Measurements from ENCODE around the gene NAA20.

NAA20 gene

GRCh38 chr20:20060234-20060998, 43.3 kb downstream of the NAA20 start:
- H3K4me3 ChIP-seq (ENCODE audit: low read depth, low read length), result no peak overlapping the region
- no peak for TF ChIP-seq CTCF (IDR thresholded peaks at IDR 0.05; ENCODE audit: low read depth, low read length)

GRCh38 chr20:20063941-20064702, 47.0 kb downstream of the NAA20 start:
- no peak for TF ChIP-seq CTCF (IDR thresholded peaks at IDR 0.05; ENCODE audit: low read depth, low read length)
- no peak overlapping the region for H3K4me3 ChIP-seq (ENCODE audit: low read depth, low read length)

- no peak for TF ChIP-seq CTCF (IDR thresholded peaks at IDR 0.05; ENCODE audit: low read depth, low read length)
- H3K4me3 ChIP-seq (ENCODE audit: low read depth, low read length), result no peak overlapping the region
These were observed 48.2 kb downstream of the NAA20 start for GRCh38 chr20:20065361-20065760.

- no peak for TF ChIP-seq CTCF (IDR thresholded peaks at IDR 0.05; ENCODE audit: low read depth, low read length)
- no peak overlapping the region for H3K4me3 ChIP-seq (ENCODE audit: low read depth, low read length)
These were observed 53.9 kb downstream of the NAA20 start for GRCh38 chr20:20070871-20071726.

GRCh38 chr20:20073801-20074371, 56.7 kb downstream of the NAA20 start:
- H3K4me3 ChIP-seq (ENCODE audit: low read depth, low read length), result no peak overlapping the region
- no peak for TF ChIP-seq CTCF (IDR thresholded peaks at IDR 0.05; ENCODE audit: low read depth, low read length)

- no peak for TF ChIP-seq CTCF (IDR thresholded peaks at IDR 0.05; ENCODE audit: low read depth, low read length)
- H3K4me3 ChIP-seq (ENCODE audit: low read depth, low read length), result no peak overlapping the region
These were observed 57.9 kb downstream of the NAA20 start for GRCh38 chr20:20075032-20075431.
